ENCODE results near the gene DAAM2. TPM values are rescaled to one million over a fixed set of nuclear protein-coding genes. Genes with fewer than 3 reads are reported as not detected.

Gene DAAM2
- total RNA-seq, 4 donors from 2014 or later, result 3.7 to 55.9 (median 11.9) TPM

DNA sequence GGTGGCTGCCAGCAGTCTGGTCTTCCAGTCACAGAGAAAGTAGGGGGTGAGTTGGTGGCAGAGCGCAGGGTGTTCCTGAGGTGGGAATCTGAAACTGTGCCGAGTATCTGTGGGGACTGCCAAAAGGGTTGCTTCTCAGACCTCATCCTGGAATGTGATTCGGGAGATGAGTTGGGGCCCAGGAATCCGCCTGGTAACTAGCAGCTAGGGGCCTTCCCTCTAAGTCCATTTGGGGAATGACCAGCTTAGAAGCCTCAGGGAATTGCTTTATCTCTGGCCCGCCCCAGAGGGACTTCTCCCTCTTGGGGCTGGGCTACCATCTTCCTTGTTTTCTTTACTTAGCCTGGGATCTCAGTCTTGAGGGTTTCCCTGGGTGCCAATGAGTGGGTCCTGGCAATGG is 92.5 kb downstream of the DAAM2 start:
- TF ChIP-seq, protein P1, sequence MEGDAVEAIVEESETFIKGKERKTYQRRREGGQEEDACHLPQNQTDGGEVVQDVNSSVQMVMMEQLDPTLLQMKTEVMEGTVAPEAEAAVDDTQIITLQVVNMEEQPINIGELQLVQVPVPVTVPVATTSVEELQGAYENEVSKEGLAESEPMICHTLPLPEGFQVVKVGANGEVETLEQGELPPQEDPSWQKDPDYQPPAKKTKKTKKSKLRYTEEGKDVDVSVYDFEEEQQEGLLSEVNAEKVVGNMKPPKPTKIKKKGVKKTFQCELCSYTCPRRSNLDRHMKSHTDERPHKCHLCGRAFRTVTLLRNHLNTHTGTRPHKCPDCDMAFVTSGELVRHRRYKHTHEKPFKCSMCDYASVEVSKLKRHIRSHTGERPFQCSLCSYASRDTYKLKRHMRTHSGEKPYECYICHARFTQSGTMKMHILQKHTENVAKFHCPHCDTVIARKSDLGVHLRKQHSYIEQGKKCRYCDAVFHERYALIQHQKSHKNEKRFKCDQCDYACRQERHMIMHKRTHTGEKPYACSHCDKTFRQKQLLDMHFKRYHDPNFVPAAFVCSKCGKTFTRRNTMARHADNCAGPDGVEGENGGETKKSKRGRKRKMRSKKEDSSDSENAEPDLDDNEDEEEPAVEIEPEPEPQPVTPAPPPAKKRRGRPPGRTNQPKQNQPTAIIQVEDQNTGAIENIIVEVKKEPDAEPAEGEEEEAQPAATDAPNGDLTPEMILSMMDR (IDR thresholded peaks at IDR 0.05), result no peak
- no peak for TF ChIP-seq POLR2A (IDR thresholded peaks at IDR 0.05)
- peak overlapping the region in 3 of 4 donors; percentile 29 to 89 (median 75) for H3K27ac ChIP-seq
- 32 to 65% methylated on average over 3 to 4 of the region's 5 CpGs for WGBS, 2 donors
- H3K36me3 ChIP-seq, result no peaks in the 10 kb centered on the region
- no peak for DNase-seq
- H3K4me1 ChIP-seq, result peaks cover 0 to 37% (median 14%) of the 10 kb centered on the region in 3 donors
- intact Hi-C loops (cut with DNase I), result loop anchor here (10.0 kb wide), 1 partner anchor 500 kb away; no protein-coding TSS in a partner anchor
- no peaks in the 10 kb centered on the region for H3K9me3 ChIP-seq
- H3K27me3 ChIP-seq, result no peaks in the 10 kb centered on the region
- H3K4me3 ChIP-seq, result no peak overlapping the region

DNA sequence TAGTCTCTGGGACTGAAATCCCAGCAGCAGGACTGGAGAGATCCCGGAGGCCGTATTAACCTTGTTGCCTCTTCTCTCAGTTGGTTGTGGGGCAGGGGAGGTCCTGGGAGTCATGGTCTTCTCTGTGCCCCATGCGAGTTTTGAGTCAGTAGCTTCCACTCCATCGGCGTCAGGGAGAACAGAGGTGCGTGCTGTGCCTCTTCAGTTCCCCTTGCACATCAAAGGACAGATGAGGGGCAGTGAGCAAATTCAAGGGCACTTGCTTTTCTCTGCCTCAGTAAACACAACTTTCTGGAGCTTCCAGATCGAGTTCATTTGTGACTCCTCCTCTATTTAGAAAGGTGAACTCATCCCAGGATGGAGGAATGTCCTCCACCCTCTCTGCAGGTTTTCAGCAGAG is 93.5 kb downstream of the DAAM2 start:
- intact Hi-C loops (cut with DNase I), result loop anchor here (10.0 kb wide), 1 partner anchor 501 kb away; no protein-coding TSS in a partner anchor
- Histone ChIP-seq H3K27me3 (no peaks in the 10 kb centered on the region), H3K36me3 (no peaks in the 10 kb centered on the region), H3K27ac (peak overlapping the region in 2 of 4 donors; percentile 75 to 89), H3K4me1 (peaks cover 0 to 37% (median 14%) of the 10 kb centered on the region in 3 donors), H3K4me3 (no peak overlapping the region), H3K9me3 (no peaks in the 10 kb centered on the region)
- no peak for DNase-seq
- TF ChIP-seq, protein P1 (IDR thresholded peaks at IDR 0.05), result no peak
- TF ChIP-seq POLR2A (IDR thresholded peaks at IDR 0.05), result no peak
- 63 to 90% methylated on average over 2 to 7 of the region's 7 CpGs for WGBS, 2 donors

DNA sequence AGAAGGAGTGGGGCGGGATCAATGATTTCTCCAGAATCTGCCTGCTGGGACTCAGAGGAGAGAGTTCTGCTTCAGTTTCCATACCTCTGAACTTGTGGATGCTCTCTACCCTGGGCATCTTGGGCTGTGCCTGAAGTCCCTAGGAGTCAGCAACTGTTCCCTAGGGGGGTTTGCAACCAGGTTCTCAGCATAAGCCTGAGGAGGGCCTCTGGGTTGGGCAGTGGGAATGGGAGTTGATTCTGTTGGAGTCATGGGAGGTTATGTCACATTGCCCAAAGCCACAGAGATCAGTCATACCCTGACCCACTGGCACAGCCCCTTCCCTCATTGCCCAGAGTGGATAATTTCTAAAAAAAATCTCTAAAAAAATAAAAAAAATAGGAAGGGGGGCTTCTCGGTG is 94.7 kb downstream of the DAAM2 start:
- DNase-seq, result no peak
- intact Hi-C loops (cut with DNase I), result loop anchor here (10.0 kb wide), 1 partner anchor 502 kb away; no protein-coding TSS in a partner anchor
- Histone ChIP-seq H3K27me3 (no peaks in the 10 kb centered on the region), H3K4me3 (no peak overlapping the region), H3K36me3 (no peaks in the 10 kb centered on the region), H3K4me1 (peaks cover 0 to 36% (median 14%) of the 10 kb centered on the region in 3 donors), H3K27ac (peak overlapping the region in 3 of 4 donors; percentile 6 to 89 (median 75)), H3K9me3 (no peaks in the 10 kb centered on the region)
- TF ChIP-seq POLR2A (IDR thresholded peaks at IDR 0.05), result no peak
- TF ChIP-seq, protein P1 (IDR thresholded peaks at IDR 0.05), result no peak
- 45 to 48% methylated on average over 2 of the region's 2 CpGs for WGBS, 2 donors

DNA sequence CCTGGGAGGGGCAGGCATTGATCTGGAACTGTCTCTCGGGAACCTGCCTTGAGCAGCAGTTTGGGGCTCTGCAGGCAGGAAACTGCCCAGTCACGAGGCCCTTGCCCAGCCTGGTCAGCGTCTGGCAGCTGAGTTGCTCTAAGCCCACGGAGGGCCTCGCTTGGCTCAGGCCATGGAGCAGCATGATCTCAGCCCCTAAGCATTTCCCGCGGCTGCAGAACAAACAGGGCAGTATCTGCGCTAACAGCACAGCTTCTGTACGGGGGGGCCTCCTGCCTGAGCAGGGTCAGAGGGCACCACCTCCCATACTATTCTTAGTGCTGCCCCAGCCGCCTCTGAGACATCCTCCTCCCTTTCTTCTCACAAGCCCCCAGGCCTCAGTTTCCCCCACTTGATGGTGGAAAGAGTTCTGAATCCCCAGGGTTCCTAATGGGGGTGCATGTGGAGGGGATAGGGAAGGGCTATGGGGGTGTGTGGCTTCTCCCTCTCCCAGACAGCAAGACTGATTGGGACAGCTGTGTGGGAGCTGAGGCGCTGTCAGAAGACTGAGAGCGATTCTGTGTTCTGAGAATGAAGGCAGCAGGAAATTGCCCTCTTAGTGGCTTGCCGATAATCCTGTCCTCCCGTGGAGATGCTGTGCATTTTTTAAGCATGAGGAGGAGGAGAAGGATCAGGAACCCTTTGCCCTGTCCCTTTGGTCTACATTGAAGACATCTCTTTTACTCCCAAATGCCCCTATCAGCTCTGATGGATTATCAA is 95.7 kb downstream of the DAAM2 start:
- H3K4me1 ChIP-seq, result peaks cover 0 to 31% (median 7%) of the 10 kb centered on the region in 3 donors
- no peaks in the 10 kb centered on the region for H3K27me3 ChIP-seq
- intact Hi-C loops (cut with DNase I), result loop anchor here (10.0 kb wide), 1 partner anchor 503 kb away; no protein-coding TSS in a partner anchor
- WGBS, 2 donors, result 51 to 71% methylated on average over 3 to 8 of the region's 14 CpGs
- no peaks in the 10 kb centered on the region for H3K9me3 ChIP-seq
- H3K36me3 ChIP-seq, result no peaks in the 10 kb centered on the region
- DNase-seq, result no peak
- TF ChIP-seq POLR2A (IDR thresholded peaks at IDR 0.05), result no peak
- TF ChIP-seq, protein P1 (IDR thresholded peaks at IDR 0.05), result no peak
- H3K4me3 ChIP-seq, result no peak overlapping the region
- H3K27ac ChIP-seq, result peak overlapping the region; percentile 39 to 89 (median 71)

DNA sequence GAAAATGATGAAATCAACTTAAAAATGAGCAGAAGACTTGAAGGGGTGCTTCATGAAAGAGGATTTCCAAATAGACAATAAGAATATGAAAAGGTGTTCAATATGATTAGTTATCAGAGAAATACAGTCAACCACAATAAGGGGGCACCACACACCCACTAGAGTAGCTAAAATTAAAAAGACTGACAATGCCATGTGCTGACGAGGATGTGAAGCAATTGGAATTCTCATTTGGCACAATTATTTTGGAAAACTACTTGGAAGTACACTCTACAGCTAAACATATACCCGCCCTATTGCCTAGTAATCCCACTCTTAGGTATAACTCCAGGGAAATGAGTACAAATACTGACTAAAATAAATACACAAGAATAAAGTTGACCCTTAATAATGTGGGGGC is 97.1 kb downstream of the DAAM2 start:
- H3K27me3 ChIP-seq, result no peaks in the 10 kb centered on the region
- no peak for DNase-seq
- intact Hi-C loops (cut with DNase I), result loop anchor here (10.0 kb wide), 1 partner anchor 504 kb away; no protein-coding TSS in a partner anchor
- TF ChIP-seq, protein P1 (IDR thresholded peaks at IDR 0.05), result no peak
- no peak for TF ChIP-seq POLR2A (IDR thresholded peaks at IDR 0.05)
- peak overlapping the region in 1 of 4 donors; percentile 67 for H3K27ac ChIP-seq
- H3K4me3 ChIP-seq, result no peak overlapping the region
- peaks cover 0 to 31% (median 7%) of the 10 kb centered on the region in 3 donors for H3K4me1 ChIP-seq
- no peaks in the 10 kb centered on the region for H3K36me3 ChIP-seq
- 63 to 66% methylated on average over 2 of the region's 2 CpGs for WGBS, 2 donors
- H3K9me3 ChIP-seq, result no peaks in the 10 kb centered on the region

Data from esophagus squamous epithelium (tissue), 5 donors.